ENCODE measurements around the gene CD79B.

CD79B gene

GRCh38 chr17:63945784-63946439 is 13.8 kb upstream of the CD79B start:
- Mint-ChIP-seq H3K27ac (peak overlapping the region; percentile 36), H3K27me3 (ENCODE audit: low read depth) (no peaks in the 10 kb centered on the region), H3K4me3 (no peak overlapping the region), H3K9me3 (no peaks in the 10 kb centered on the region), H3K4me1 (ENCODE audit: low read depth) (peaks cover 9% of the 10 kb centered on the region), H3K36me3 (ENCODE audit: low read depth) (no peaks in the 10 kb centered on the region)
- no peak for DNase-seq (ENCODE audit: low spot score)

- Mint-ChIP-seq H3K27me3 (ENCODE audit: low read depth) (no peaks in the 10 kb centered on the region), H3K36me3 (ENCODE audit: low read depth) (no peaks in the 10 kb centered on the region), H3K9me3 (no peaks in the 10 kb centered on the region), H3K4me1 (ENCODE audit: low read depth) (peaks cover 9% of the 10 kb centered on the region), H3K27ac (no peak overlapping the region), H3K4me3 (no peak overlapping the region)
- no peak for DNase-seq (ENCODE audit: low spot score)
Observed at GRCh38 chr17:63944736-63945499, 12.8 kb upstream of the CD79B start.

- H3K4me3 Mint-ChIP-seq, result no peak overlapping the region
- peaks cover 14% of the 10 kb centered on the region for H3K4me1 Mint-ChIP-seq (ENCODE audit: low read depth)
- no peaks in the 10 kb centered on the region for H3K9me3 Mint-ChIP-seq
- no peaks in the 10 kb centered on the region for H3K27me3 Mint-ChIP-seq (ENCODE audit: low read depth)
- H3K27ac Mint-ChIP-seq, result no peak overlapping the region
- DNase-seq (ENCODE audit: low spot score), result no peak
- no peaks in the 10 kb centered on the region for H3K36me3 Mint-ChIP-seq (ENCODE audit: low read depth)
Observed at GRCh38 chr17:63943745-63944144, 11.6 kb upstream of the CD79B start.

GRCh38 chr17:63942309-63942985 is 10.3 kb upstream of the CD79B start:
- H3K4me3 Mint-ChIP-seq, result no peak overlapping the region
- H3K4me1 Mint-ChIP-seq (ENCODE audit: low read depth), result peaks cover 18% of the 10 kb centered on the region
- no peaks in the 10 kb centered on the region for H3K27me3 Mint-ChIP-seq (ENCODE audit: low read depth)
- H3K36me3 Mint-ChIP-seq (ENCODE audit: low read depth), result no peaks in the 10 kb centered on the region
- H3K27ac Mint-ChIP-seq, result no peak overlapping the region
- DNase-seq (ENCODE audit: low spot score), result no peak
- no peaks in the 10 kb centered on the region for H3K9me3 Mint-ChIP-seq

GRCh38 chr17:63941751-63942150 is 9.6 kb upstream of the CD79B start:
- H3K4me1 Mint-ChIP-seq (ENCODE audit: low read depth), result peaks cover 17% of the 10 kb centered on the region
- DNase-seq (ENCODE audit: low spot score), result no peak
- H3K27ac Mint-ChIP-seq, result no peak overlapping the region
- H3K27me3 Mint-ChIP-seq (ENCODE audit: low read depth), result no peaks in the 10 kb centered on the region
- H3K4me3 Mint-ChIP-seq, result no peak overlapping the region
- H3K36me3 Mint-ChIP-seq (ENCODE audit: low read depth), result no peaks in the 10 kb centered on the region
- no peaks in the 10 kb centered on the region for H3K9me3 Mint-ChIP-seq

- Mint-ChIP-seq H3K9me3 (no peaks in the 10 kb centered on the region), H3K27me3 (ENCODE audit: low read depth) (peaks cover under 1% of the 10 kb centered on the region), H3K4me1 (ENCODE audit: low read depth) (peaks cover 12% of the 10 kb centered on the region), H3K27ac (no peak overlapping the region), H3K36me3 (ENCODE audit: low read depth) (no peaks in the 10 kb centered on the region), H3K4me3 (no peak overlapping the region)
- DNase-seq (ENCODE audit: low spot score), result no peak
Observed at GRCh38 chr17:63941162-63941561, 9.0 kb upstream of the CD79B start.

- no peak overlapping the region for H3K27ac Mint-ChIP-seq
- H3K4me3 Mint-ChIP-seq, result no peak overlapping the region
- H3K9me3 Mint-ChIP-seq, result no peaks in the 10 kb centered on the region
- peaks cover 4% of the 10 kb centered on the region for H3K27me3 Mint-ChIP-seq (ENCODE audit: low read depth)
- DNase-seq (ENCODE audit: low spot score), result no peak
- H3K36me3 Mint-ChIP-seq (ENCODE audit: low read depth), result no peaks in the 10 kb centered on the region
- H3K4me1 Mint-ChIP-seq (ENCODE audit: low read depth), result peaks cover 12% of the 10 kb centered on the region
Observed at GRCh38 chr17:63940584-63940983, 8.5 kb upstream of the CD79B start.

- DNase-seq (ENCODE audit: low spot score), result no peak
- Mint-ChIP-seq H3K4me3 (no peak overlapping the region), H3K27me3 (ENCODE audit: low read depth) (peaks cover 6% of the 10 kb centered on the region), H3K9me3 (no peaks in the 10 kb centered on the region), H3K27ac (no peak overlapping the region), H3K36me3 (ENCODE audit: low read depth) (no peaks in the 10 kb centered on the region), H3K4me1 (ENCODE audit: low read depth) (peaks cover 9% of the 10 kb centered on the region)
Observed at GRCh38 chr17:63939884-63940283, 7.8 kb upstream of the CD79B start.

- Mint-ChIP-seq H3K9me3 (no peaks in the 10 kb centered on the region), H3K27ac (no peak overlapping the region), H3K4me1 (ENCODE audit: low read depth) (peaks cover 9% of the 10 kb centered on the region), H3K27me3 (ENCODE audit: low read depth) (peaks cover 6% of the 10 kb centered on the region), H3K36me3 (ENCODE audit: low read depth) (no peaks in the 10 kb centered on the region), H3K4me3 (no peak overlapping the region)
- DNase-seq (ENCODE audit: low spot score), result no peak
Observed at GRCh38 chr17:63939401-63939800, 7.3 kb upstream of the CD79B start.

- H3K36me3 Mint-ChIP-seq (ENCODE audit: low read depth), result no peaks in the 10 kb centered on the region
- no peak overlapping the region for H3K4me3 Mint-ChIP-seq
- peaks cover 9% of the 10 kb centered on the region for H3K4me1 Mint-ChIP-seq (ENCODE audit: low read depth)
- no peak for DNase-seq (ENCODE audit: low spot score)
- no peaks in the 10 kb centered on the region for H3K9me3 Mint-ChIP-seq
- H3K27ac Mint-ChIP-seq, result no peak overlapping the region
- peaks cover 6% of the 10 kb centered on the region for H3K27me3 Mint-ChIP-seq (ENCODE audit: low read depth)
Observed at GRCh38 chr17:63937920-63938319, 5.8 kb upstream of the CD79B start.

- Mint-ChIP-seq H3K27ac (no peak overlapping the region), H3K4me1 (ENCODE audit: low read depth) (peaks cover 11% of the 10 kb centered on the region), H3K4me3 (no peak overlapping the region), H3K9me3 (no peaks in the 10 kb centered on the region), H3K36me3 (ENCODE audit: low read depth) (no peaks in the 10 kb centered on the region), H3K27me3 (ENCODE audit: low read depth) (peaks cover 6% of the 10 kb centered on the region)
- DNase-seq (ENCODE audit: low spot score), result no peak
Observed at GRCh38 chr17:63937319-63937718, 5.2 kb upstream of the CD79B start.

GRCh38 chr17:63934183-63935112 is 2.3 kb upstream of the CD79B start:
- H3K4me3 Mint-ChIP-seq, result no peak overlapping the region

GRCh38 chr17:63933598-63933997 is 1.5 kb upstream of the CD79B start:
- peaks cover 6% of the 10 kb centered on the region for H3K27me3 Mint-ChIP-seq (ENCODE audit: low read depth)
- peaks cover 16% of the 10 kb centered on the region for H3K4me1 Mint-ChIP-seq (ENCODE audit: low read depth)
- DNase-seq (ENCODE audit: low spot score), result no peak
- H3K27ac Mint-ChIP-seq, result no peak overlapping the region
- H3K9me3 Mint-ChIP-seq, result no peaks in the 10 kb centered on the region
- H3K4me3 Mint-ChIP-seq, result no peak overlapping the region
- H3K36me3 Mint-ChIP-seq (ENCODE audit: low read depth), result peaks cover 7% of the 10 kb centered on the region

More at GRCh38 chr17:63934183-63935112, 2.3 kb upstream of the CD79B start:
- no peak overlapping the region for H3K27ac Mint-ChIP-seq
- peaks cover 21% of the 10 kb centered on the region for H3K4me1 Mint-ChIP-seq (ENCODE audit: low read depth)
- DNase-seq (ENCODE audit: low spot score), result no peak
- H3K27me3 Mint-ChIP-seq (ENCODE audit: low read depth), result peaks cover 6% of the 10 kb centered on the region
- no peaks in the 10 kb centered on the region for H3K9me3 Mint-ChIP-seq
- peaks cover 4% of the 10 kb centered on the region for H3K36me3 Mint-ChIP-seq (ENCODE audit: low read depth)

All from T-helper 2 cell treated with Interferon-gamma antibody and Interleukin-4, amounts not matched to agents 5 μg/mL and 100 μg/mL, for 36 hours (primary cell).